RPMI8226 (cell line): Measurements from ENCODE around the gene SLC39A10.
"Not testable (repeated sequence)": the region's sequence is repeated elsewhere in the genome, so short reads cannot be mapped to it uniquely, and the experiment has no call there.

ENCODE experiments used
- DNase-seq: peaks from one replicate; pipeline ENCODE4 v3.0.0-alpha.2; 2015

SLC39A10 gene

GRCh38 chr2:195675783-195676427 is 18.9 kb downstream of the SLC39A10 start:
- DNase-seq: no peak

DNA sequence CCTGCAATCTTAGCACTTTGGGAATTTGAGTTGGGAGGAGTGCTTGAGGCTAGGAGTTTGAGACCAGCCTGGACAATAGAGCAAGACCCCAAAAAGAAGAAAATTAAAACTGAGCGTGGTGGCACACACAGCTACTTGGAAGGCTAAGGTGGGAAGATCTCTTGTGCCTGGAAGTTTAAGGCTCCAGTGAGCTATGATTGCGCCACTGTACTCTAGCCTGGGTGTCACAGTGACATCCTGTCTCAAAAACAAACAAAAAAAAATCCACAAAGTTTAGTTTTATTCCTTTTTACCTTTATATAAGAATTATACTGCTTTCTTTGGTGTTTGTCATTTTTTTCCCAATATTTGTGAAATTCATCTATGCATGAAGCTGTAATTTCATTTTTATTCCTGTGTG is 20.3 kb downstream of the SLC39A10 start:
- DNase-seq: no peak

GRCh38 chr2:195677884-195678283 is 20.9 kb downstream of the SLC39A10 start:
- no peak for DNase-seq

DNA sequence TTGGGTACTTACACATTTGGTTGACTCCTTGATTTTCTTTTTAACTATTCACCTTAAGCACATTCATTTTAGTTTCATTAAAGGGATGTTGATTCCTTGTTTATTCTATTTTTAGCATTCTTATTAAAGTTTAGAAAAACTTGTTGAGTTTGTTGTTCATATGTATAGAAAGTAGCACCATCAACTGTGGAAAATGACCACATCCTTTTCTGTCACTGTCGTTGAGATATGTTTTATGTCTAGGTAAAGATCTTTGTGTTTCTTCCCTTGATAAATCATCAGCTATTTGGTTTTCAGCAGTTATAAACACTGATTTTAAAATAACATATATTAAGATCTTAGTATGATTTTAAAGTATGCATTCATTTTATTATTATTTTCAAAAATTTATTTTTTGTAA is 25.1 kb downstream of the SLC39A10 start:
- no peak for DNase-seq

DNA sequence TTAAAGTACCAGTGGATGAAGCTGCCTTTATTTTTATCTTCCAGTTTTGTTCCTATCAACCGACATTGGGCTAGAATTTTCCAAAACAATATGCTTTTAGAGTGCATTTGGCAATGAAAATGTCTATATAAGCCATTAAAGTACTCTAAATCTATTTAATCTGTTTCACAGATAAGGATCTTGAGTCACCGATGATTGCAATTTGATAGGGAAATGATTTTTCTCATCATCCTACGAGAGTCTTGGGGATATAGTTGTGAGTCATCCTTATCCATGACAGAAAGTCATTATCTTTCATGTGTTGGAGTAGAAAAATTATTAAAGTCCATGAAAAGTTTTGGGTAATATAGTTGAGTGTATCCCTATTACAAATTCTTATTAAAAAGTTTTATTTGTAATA is 26.1 kb downstream of the SLC39A10 start:
- no peak for DNase-seq

DNA sequence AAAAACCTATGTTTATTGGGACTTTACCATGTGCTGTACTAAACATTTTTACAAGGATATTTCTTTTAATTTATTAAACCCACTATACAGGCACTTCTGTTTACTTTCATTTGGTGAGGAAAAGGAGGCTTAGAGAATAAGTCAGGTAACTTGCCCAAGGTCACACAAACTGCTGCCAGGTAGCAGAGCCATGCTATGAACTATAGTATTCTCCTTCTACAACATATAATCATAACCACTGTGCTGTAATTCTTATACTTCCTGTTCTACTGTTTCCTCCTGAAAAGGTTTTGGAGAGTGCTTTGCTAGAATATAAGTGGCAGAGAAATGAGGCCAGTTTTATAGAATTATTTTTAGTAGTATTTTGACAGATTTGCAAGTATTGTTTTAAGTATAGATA is 29.5 kb downstream of the SLC39A10 start:
- DNase-seq: no peak

GRCh38 chr2:195687320-195688086 is 30.5 kb downstream of the SLC39A10 start:
- DNase-seq: no peak

GRCh38 chr2:195692531-195692930 is 35.5 kb downstream of the SLC39A10 start:
- DNase-seq: not testable (repeated sequence)

- DNase-seq: no peak
Observed at GRCh38 chr2:195694553-195694952, 37.5 kb downstream of the SLC39A10 start.

DNA sequence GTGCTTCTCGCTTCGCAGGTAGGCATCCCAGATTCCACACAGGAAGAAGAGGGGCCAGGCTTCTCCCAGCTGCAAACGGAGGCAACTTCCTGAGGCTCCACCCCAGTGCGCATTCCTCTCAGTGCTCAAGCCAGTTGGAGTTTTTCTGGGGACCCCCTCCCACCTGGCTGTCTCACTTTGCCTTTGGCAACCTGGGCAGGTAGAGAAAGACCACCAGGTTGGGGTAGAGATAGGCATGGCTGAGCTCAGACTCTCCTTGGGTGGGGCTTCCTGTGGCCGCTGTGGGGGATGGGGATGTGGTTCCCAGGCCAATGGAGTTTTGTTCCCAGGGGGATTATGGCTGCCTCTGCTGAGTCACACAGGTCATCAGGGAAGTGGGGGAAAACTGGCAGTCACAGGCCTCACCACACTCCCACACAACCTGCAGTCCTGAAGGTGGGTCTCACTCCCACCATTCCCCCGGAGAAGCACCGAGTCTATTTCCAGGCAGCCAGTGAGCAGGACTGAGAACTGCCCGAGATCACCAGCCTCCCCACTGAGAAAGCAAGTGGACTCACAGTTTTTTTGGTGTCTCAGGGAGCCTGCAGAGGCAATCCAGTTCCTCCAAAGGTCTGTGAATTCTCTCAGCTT is 38.1 kb downstream of the SLC39A10 start:
- DNase-seq: no peak

GRCh38 chr2:195696012-195696411 is 39.0 kb downstream of the SLC39A10 start:
- DNase-seq: no peak

GRCh38 chr2:195697681-195698220 is 40.7 kb downstream of the SLC39A10 start:
- DNase-seq: no peak

DNA sequence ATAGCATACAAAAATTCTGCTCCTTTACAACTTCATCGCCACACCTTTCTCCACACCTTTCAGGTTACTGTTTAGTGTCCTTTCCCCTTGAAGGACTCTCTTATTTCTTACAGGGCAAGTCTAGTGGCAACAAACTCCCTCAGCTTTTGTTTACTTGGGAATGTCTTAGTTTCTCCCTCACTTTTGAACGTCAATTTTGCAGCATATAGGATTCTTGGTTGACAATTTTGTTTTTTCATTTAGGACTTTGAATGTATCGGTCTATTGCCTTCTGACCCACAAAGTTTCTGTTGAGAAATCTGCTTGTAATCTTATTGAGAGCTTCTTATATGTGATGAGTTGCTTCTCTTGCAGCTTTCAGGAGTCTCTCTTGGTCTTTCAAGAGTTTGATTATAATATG is 43.5 kb downstream of the SLC39A10 start:
- no peak for DNase-seq

DNA sequence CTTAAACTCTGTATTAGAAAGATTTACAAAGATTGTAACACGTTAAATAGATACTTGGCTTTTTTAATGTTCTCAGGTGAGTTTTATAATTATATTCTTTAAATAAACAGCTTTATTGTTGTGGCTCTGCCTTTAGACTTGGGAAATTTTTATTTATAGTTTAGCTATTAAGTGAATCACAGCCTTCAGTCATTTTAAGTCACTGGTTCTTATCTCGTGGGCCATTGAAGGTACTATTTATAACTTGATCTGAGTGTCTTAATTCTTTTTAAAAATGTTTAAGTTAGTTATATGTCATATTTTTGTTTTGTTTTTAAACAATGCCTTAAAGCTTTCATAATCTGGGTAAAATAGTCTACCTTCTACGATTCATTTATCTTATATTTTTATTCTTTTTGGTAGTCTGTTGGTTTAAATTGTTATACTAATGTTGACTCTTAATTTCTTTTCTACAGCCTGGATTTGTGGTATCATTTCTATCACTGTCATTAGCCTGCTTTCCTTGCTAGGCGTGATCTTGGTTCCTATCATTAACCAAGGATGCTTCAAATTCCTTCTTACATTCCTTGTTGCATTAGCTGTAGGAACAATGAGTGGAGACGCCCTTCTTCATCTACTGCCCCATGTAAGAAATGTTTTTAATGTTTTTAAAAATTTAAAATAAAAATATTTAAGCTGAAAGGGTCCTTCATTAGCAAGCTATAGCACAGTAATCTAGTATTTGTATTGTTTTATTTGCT is 49.3 kb downstream of the SLC39A10 start:
- DNase-seq: no peak

- DNase-seq: no peak
Observed at GRCh38 chr2:195709901-195710806, 53.1 kb downstream of the SLC39A10 start.

- no peak for DNase-seq
Observed at GRCh38 chr2:195711478-195711877, 54.5 kb downstream of the SLC39A10 start.

- no peak for DNase-seq
Observed at GRCh38 chr2:195716466-195716865, 59.4 kb downstream of the SLC39A10 start.

DNA sequence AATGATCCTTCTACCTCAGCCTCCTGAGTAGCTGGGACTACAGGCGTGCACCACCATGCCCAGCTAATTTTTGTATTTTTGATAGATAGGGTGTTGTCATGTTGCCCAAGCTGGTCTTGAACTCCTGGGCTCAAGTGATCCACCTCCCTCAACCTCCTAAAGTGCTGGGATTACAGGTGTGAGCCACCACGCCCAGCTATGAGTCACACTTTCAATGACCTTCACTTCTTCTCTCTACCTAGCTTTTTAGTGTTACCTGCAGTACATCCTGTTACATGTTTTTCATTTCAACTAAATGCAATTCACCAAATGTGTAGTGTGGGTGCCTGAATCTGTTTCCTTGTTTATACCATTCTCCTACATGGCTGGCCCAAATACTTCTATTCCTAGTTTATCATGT is 64.0 kb downstream of the SLC39A10 start:
- DNase-seq: no peak

GRCh38 chr2:195722075-195722474 is 65.0 kb downstream of the SLC39A10 start:
- DNase-seq: no peak

- DNase-seq: no peak
Observed at GRCh38 chr2:195727106-195727505, 70.1 kb downstream of the SLC39A10 start.

DNA sequence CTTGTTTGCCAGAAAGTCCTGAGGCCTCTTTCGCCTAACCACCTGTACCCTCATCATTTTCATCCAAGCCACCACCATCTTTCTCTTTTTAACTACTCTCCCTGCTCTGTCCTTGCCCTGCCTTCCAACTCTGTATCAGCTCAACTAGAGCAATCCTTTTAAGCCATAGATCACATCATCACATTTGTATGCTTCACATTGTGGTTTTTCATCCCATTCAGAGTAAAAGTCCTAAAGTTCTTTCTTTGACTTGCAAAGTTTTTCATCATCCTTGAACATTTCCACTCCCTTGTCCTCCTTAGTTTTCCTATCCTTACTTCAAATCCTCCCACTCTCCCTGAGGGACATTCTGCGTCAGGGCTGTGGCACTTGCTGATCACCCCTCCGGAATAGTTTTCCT is 73.9 kb downstream of the SLC39A10 start:
- DNase-seq: no peak

- no peak for DNase-seq
Observed at GRCh38 chr2:195732574-195732973, 75.5 kb downstream of the SLC39A10 start.
